Measurements from ENCODE around the gene ANGPTL4. TPM values are rescaled to one million over a fixed set of nuclear protein-coding genes. Genes with fewer than 3 reads are reported as not detected.

Gene ANGPTL4
- total and polyA plus RNA-seq, 2 donors (not counting 1 experiment from before 2014, with no cell fraction given), result not detected

GRCh38 chr19:8321986-8322637 is 41.8 kb upstream of the ANGPTL4 start:
- H3K9me3 ChIP-seq (ENCODE audit: control extremely low read depth in 1 of 3, control insufficient read depth in 2 of 3, insufficient read depth in 1 of 3, low read length in 2 of 3), result no peaks in the 10 kb centered on the region
- H3K27me3 Mint-ChIP-seq, result no peaks in the 10 kb centered on the region
- ATAC-seq (ENCODE audit: low read depth), result no peak
- TF ChIP-seq CTCF (IDR thresholded peaks at IDR 0.05) (no peak), EZH2 (IDR thresholded peaks at IDR 0.05; ENCODE audit: borderline replicate concordance, insufficient read depth, low read depth, low read length, poor library complexity, severe bottlenecking) (no peak)
- DNase-seq, result peak; percentile 40
- peaks cover 8% of the 10 kb centered on the region for H4K20me1 ChIP-seq (ENCODE audit: control insufficient read depth, insufficient read depth, low read length, poor library complexity, severe bottlenecking)
- peak overlapping the region; percentile 80 to 92 for H3K27ac ChIP-seq (ENCODE audit: low read length in 2 of 2)
- peak overlapping the region; percentile 91 for H2AFZ ChIP-seq (ENCODE audit: insufficient read depth, low read depth, low read length, poor library complexity, severe bottlenecking)
- peaks cover 0 to 20% of the 10 kb centered on the region in 2 experiments for H3K36me3 ChIP-seq (replicated peaks in 1 of 2; ENCODE audit: control extremely low read depth in 1 of 2, control insufficient read depth in 1 of 2, extremely low read depth in 1 of 2, insufficient read depth in 2 of 2, low read length in 1 of 2)
- peak overlapping the region; percentile 91 for H3K27ac Mint-ChIP-seq
- 16% methylated on average over 17 of the region's 30 CpGs for WGBS (ENCODE audit: insufficient coverage)
- H3K4me1 Mint-ChIP-seq, result peaks cover 42% of the 10 kb centered on the region
- peak overlapping the region; percentile 41 to 99 (median 96) for H3K4me3 ChIP-seq (ENCODE audit: control extremely low read depth in 1 of 5, extremely low read depth in 1 of 5, insufficient read depth in 1 of 5, low read depth in 2 of 5, low read length in 4 of 5)
- H3K9me3 Mint-ChIP-seq (ENCODE audit: insufficient read depth), result no peaks in the 10 kb centered on the region
- H3K27me3 ChIP-seq (replicated peaks in 1 of 4; ENCODE audit: control extremely low read depth in 1 of 4, control insufficient read depth in 3 of 4, insufficient read depth in 4 of 4, low read length in 3 of 4), result peaks cover 0 to 3% (median 2%) of the 10 kb centered on the region in 4 experiments
- ChIA-PET POLR2A (interaction anchor here (1.1 to 2.5 kb wide), 3 partner anchors 8 to 192 kb away, joined by 3 to 6 read pairs (median 4); partner anchors contain the start of gene ZNF414), CTCF (interaction anchor here (1.3 kb wide), 1 partner anchor 164 kb away, joined by 6 read pairs; no protein-coding TSS in a partner anchor)
- H3K9ac ChIP-seq (ENCODE audit: low read length), result peak overlapping the region; percentile 98
- H3K4me1 ChIP-seq (ENCODE audit: control insufficient read depth in 2 of 2, insufficient read depth in 2 of 2, low read length in 2 of 2), result peaks cover 18 to 39% of the 10 kb centered on the region in 2 donors
- H3K4me2 ChIP-seq (replicated peaks; ENCODE audit: low read depth, low read length, poor library complexity, severe bottlenecking), result peak overlapping the region; percentile 90
- intact Hi-C loops (cut with micrococcal nuclease), result loop anchor here (1.0 kb wide), 5 partner anchors 14 to 378 kb away; partner anchors contain the start of genes CD320 and RAB11B
- peak overlapping the region; percentile 92 for H3K4me3 Mint-ChIP-seq
- peaks cover 41% of the 10 kb centered on the region for H3K79me2 ChIP-seq (ENCODE audit: control insufficient read depth, insufficient read depth, low read length)

GRCh38 chr19:8322638-8322997 is 41.3 kb upstream of the ANGPTL4 start:
- H3K27ac ChIP-seq (ENCODE audit: low read length in 2 of 2), result peak overlapping the region in 1 of 2 donors; percentile 92
- ChIA-PET CTCF (no interaction called here), POLR2A (interaction anchor here (0.6 kb wide), 1 partner anchor 10 kb away, joined by 3 read pairs; no protein-coding TSS in a partner anchor)
- TF ChIP-seq EZH2 (IDR thresholded peaks at IDR 0.05; ENCODE audit: borderline replicate concordance, insufficient read depth, low read depth, low read length, poor library complexity, severe bottlenecking) (no peak), CTCF (IDR thresholded peaks at IDR 0.05) (no peak)
- ATAC-seq (ENCODE audit: low read depth) (no peak), DNase-seq (no peak)
- Mint-ChIP-seq H3K27me3 (no peaks in the 10 kb centered on the region), H3K27ac (peak overlapping the region; percentile 17), H3K9me3 (ENCODE audit: insufficient read depth) (no peaks in the 10 kb centered on the region), H3K4me3 (peak overlapping the region; percentile 92), H3K4me1 (peaks cover 40% of the 10 kb centered on the region)
- no peaks in the 10 kb centered on the region for H3K9me3 ChIP-seq (ENCODE audit: control extremely low read depth in 1 of 3, control insufficient read depth in 2 of 3, insufficient read depth in 1 of 3, low read length in 2 of 3)
- peaks cover 0 to 20% of the 10 kb centered on the region in 2 experiments for H3K36me3 ChIP-seq (replicated peaks in 1 of 2; ENCODE audit: control extremely low read depth in 1 of 2, control insufficient read depth in 1 of 2, extremely low read depth in 1 of 2, insufficient read depth in 2 of 2, low read length in 1 of 2)
- peaks cover 18 to 39% of the 10 kb centered on the region in 2 donors for H3K4me1 ChIP-seq (ENCODE audit: control insufficient read depth in 2 of 2, insufficient read depth in 2 of 2, low read length in 2 of 2)
- H3K4me2 ChIP-seq (replicated peaks; ENCODE audit: low read depth, low read length, poor library complexity, severe bottlenecking), result peak overlapping the region; percentile 90
- H3K4me3 ChIP-seq (ENCODE audit: control extremely low read depth in 1 of 5, extremely low read depth in 1 of 5, insufficient read depth in 1 of 5, low read depth in 2 of 5, low read length in 4 of 5), result peak overlapping the region in 3 of 5 experiments; percentile 41 to 99 (median 96)
- no peak overlapping the region for H2AFZ ChIP-seq (ENCODE audit: insufficient read depth, low read depth, low read length, poor library complexity, severe bottlenecking)
- H3K79me2 ChIP-seq (ENCODE audit: control insufficient read depth, insufficient read depth, low read length), result peaks cover 40% of the 10 kb centered on the region
- WGBS (ENCODE audit: insufficient coverage), result 84% methylated on average over 5 of the region's 7 CpGs
- H3K27me3 ChIP-seq (replicated peaks in 1 of 4; ENCODE audit: control extremely low read depth in 1 of 4, control insufficient read depth in 3 of 4, insufficient read depth in 4 of 4, low read length in 3 of 4), result peaks cover 0 to 3% (median 2%) of the 10 kb centered on the region in 4 experiments
- peak overlapping the region; percentile 98 for H3K9ac ChIP-seq (ENCODE audit: low read length)
- H4K20me1 ChIP-seq (ENCODE audit: control insufficient read depth, insufficient read depth, low read length, poor library complexity, severe bottlenecking), result peaks cover 8% of the 10 kb centered on the region
- intact Hi-C loops (cut with micrococcal nuclease), result no loop called here

Data from B cell (primary cell).